ENCODE results near the gene DBH. TPM values are rescaled to one million over a fixed set of nuclear protein-coding genes. Genes with fewer than 3 reads are reported as not detected.

Gene DBH
- total RNA-seq, 2 donors from 2014 or later = not detected

DNA sequence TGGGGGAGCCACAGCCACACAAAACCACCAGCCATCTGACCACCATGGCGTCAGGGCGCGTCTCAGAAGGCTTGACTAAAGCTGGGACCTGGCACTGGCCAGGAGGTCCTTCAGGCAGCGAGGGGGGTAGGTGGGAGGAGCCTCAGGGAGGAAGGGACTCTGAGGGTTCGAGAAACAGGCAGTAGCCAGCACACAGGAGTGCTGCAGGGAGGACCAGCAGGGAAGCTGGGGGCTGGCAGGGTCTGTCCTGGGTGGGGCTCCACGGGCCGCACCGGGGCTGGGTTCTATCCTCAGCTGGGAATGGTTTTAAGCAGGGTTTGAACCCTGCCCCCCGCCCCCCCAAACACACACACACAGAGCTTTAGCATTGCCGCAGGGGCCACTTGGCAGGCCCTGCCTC lies 34.4 kb upstream of the DBH start:
- no peak for DNase-seq (ENCODE audit: low spot score)
- H3K4me3 ChIP-seq = no peak overlapping the region
- no peak overlapping the region for H3K27ac ChIP-seq
- H3K4me1 ChIP-seq = no peaks in the 10 kb centered on the region
- H3K9me3 ChIP-seq = peaks cover 7 to 20% of the 10 kb centered on the region in 2 donors
- TF ChIP-seq, protein P1, sequence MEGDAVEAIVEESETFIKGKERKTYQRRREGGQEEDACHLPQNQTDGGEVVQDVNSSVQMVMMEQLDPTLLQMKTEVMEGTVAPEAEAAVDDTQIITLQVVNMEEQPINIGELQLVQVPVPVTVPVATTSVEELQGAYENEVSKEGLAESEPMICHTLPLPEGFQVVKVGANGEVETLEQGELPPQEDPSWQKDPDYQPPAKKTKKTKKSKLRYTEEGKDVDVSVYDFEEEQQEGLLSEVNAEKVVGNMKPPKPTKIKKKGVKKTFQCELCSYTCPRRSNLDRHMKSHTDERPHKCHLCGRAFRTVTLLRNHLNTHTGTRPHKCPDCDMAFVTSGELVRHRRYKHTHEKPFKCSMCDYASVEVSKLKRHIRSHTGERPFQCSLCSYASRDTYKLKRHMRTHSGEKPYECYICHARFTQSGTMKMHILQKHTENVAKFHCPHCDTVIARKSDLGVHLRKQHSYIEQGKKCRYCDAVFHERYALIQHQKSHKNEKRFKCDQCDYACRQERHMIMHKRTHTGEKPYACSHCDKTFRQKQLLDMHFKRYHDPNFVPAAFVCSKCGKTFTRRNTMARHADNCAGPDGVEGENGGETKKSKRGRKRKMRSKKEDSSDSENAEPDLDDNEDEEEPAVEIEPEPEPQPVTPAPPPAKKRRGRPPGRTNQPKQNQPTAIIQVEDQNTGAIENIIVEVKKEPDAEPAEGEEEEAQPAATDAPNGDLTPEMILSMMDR (IDR thresholded peaks at IDR 0.05) = no peak
- H3K36me3 ChIP-seq = no peaks in the 10 kb centered on the region
- H3K27me3 ChIP-seq = no peaks in the 10 kb centered on the region

DNA sequence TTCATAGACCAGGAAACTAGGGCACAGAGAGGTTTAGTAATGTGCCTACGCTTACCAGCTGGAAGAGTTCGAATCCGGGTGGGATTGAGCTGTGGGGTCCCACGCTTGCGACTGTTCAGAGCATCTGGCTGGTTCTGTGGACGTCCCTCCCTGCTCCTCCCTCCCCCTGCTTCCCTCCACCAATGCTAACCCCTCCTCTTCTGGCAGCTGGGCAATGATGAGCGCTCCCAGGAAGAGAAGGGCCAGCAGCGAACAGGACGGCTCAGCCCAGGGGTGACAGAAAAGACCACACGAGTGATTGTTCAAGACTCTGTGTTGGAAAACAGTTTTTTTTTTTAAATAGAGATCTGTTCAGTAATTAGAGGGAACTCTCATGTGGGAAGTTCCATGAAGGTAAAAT lies 33.9 kb upstream of the DBH start:
- TF ChIP-seq, protein P1 (IDR thresholded peaks at IDR 0.05) = no peak
- DNase-seq (ENCODE audit: low spot score) = no peak
- H3K36me3 ChIP-seq = no peaks in the 10 kb centered on the region
- peaks cover 7 to 14% of the 10 kb centered on the region in 2 donors for H3K9me3 ChIP-seq
- no peak overlapping the region for H3K27ac ChIP-seq
- H3K4me1 ChIP-seq = no peaks in the 10 kb centered on the region
- H3K4me3 ChIP-seq = no peak overlapping the region
- no peaks in the 10 kb centered on the region for H3K27me3 ChIP-seq

DNA sequence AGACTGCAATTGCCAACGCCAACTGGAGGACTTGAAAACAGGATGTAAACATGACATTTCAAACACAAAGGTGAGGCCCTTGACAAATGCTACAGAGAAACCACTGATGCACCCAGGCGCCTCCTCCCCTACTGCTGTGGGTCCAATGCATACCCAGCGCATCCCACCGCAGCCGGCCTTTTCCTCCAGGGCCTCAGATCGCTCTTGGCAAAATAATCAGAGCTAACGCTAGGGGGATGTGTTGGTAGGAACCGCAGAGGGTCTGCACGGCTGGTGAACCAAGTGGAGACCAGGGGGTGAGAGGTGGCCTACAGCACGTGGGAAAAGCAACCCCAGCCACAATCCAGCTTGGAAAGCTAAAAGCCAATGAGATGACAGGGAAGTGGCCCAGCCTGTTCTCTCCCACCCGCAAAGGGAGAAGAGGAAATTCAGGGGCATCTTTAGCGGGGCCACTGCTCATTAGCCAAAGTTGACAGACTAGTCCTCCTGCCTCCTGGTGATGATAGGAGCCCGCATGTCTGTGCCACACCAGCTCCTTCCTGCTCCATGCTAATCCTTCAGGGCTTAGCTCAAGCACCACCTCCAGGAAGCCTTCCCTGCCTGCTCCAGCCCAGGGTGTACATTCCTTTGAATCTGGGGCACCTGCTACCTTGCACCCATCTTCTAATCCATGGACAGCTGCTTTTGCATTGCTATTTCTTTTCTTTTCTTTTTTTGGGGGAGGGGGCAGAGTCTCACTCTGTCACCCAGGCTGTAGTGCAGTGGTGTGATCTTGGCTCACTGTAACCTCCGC lies 32.8 kb upstream of the DBH start:
- Histone ChIP-seq H3K4me1 (no peaks in the 10 kb centered on the region), H3K9me3 (peaks cover 0 to 4% of the 10 kb centered on the region in 2 donors), H3K27ac (no peak overlapping the region), H3K36me3 (no peaks in the 10 kb centered on the region), H3K27me3 (peaks cover under 1% of the 10 kb centered on the region in 2 donors), H3K4me3 (no peak overlapping the region)
- TF ChIP-seq, protein P1 (IDR thresholded peaks at IDR 0.05) = no peak
- no peak for DNase-seq (ENCODE audit: low spot score)

DNA sequence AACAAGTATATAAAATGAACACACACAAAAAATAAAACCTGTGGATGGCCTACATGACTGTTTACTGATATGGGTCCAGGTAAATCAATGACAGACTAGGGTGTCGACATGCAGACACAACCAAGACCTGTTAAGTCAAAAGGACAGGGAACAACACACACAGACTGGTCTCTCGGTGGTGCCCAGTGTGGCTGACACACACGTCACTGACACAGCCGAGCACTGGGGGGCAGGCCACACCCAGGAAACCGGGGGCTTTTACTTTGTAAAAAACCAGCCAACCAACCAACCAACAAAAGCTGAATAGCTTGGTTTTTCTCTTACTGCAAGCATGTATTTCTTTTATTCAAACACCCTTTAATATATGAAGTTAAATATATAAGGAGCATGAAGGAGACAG lies 31.9 kb upstream of the DBH start:
- TF ChIP-seq, protein P1 (IDR thresholded peaks at IDR 0.05) = no peak
- H3K27me3 ChIP-seq = peaks cover 5 to 7% of the 10 kb centered on the region in 2 donors
- H3K4me1 ChIP-seq = no peaks in the 10 kb centered on the region
- H3K4me3 ChIP-seq = no peak overlapping the region
- H3K36me3 ChIP-seq = no peaks in the 10 kb centered on the region
- no peak for DNase-seq (ENCODE audit: low spot score)
- H3K9me3 ChIP-seq = no peaks in the 10 kb centered on the region
- H3K27ac ChIP-seq = no peak overlapping the region

DNA sequence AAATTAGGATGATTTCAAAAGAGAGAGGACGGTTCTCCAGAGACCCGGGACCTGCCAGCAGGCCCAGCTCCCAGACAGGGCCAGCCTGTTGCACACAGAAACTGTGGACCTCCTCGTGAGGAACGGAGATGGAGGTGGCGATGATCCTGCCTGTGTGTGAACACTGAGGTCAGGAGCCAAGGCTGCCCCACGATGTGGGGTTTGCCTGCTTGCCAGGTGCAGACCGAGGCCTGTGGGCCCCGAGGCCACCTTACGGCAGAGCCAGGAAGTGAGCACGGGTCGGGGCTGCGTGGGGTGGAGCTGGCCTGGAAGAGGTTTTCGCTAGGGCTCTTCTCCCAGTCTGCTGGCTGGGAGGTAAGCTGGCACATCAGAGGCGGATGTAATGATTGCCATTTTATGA lies 31.3 kb upstream of the DBH start:
- Histone ChIP-seq H3K36me3 (no peaks in the 10 kb centered on the region), H3K4me3 (no peak overlapping the region), H3K27ac (no peak overlapping the region), H3K27me3 (peaks cover 5 to 7% of the 10 kb centered on the region in 2 donors), H3K4me1 (no peaks in the 10 kb centered on the region), H3K9me3 (no peaks in the 10 kb centered on the region)
- TF ChIP-seq, protein P1 (IDR thresholded peaks at IDR 0.05) = no peak
- DNase-seq (ENCODE audit: low spot score) = no peak

DNA sequence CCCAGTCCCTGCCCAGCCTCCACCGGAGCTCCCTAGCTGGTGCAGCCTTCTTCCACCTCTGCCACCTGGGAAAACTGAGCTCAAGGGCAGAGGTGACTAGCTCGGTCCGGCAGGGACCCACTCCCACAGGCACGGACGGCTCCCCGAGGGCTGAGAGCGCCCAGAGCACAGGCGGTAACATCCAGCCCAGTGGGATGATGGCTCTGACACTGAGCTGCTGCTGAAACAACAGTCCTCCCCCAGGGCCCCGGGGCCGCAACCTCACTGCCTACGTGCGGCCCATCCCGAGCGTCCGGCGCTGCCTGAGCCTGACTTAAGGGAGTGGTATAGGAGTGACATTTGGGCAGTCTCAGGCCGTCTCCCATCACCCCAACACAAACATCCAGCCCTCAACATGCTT lies 30.7 kb upstream of the DBH start:
- Histone ChIP-seq H3K9me3 (no peaks in the 10 kb centered on the region), H3K27ac (no peak overlapping the region), H3K4me1 (no peaks in the 10 kb centered on the region), H3K36me3 (no peaks in the 10 kb centered on the region), H3K4me3 (no peak overlapping the region), H3K27me3 (peaks cover 5 to 7% of the 10 kb centered on the region in 2 donors)
- DNase-seq (ENCODE audit: low spot score) = no peak
- TF ChIP-seq, protein P1 (IDR thresholded peaks at IDR 0.05) = no peak
